ENCODE results near the gene AHNAK2. TPM values are rescaled to one million over a fixed set of nuclear protein-coding genes. Genes with fewer than 3 reads are reported as not detected.

The AHNAK2 gene
- total RNA-seq, 1 donor from 2014 or later: 26.9 TPM

- Mint-ChIP-seq H3K4me1 (ENCODE audit: unreplicated experiment) (peaks cover 4% of the 10 kb centered on the region), H3K9me3 (ENCODE audit: unreplicated experiment) (peaks cover 5% of the 10 kb centered on the region), H3K36me3 (ENCODE audit: low read depth, unreplicated experiment) (peaks cover 15% of the 10 kb centered on the region), H3K27ac (ENCODE audit: unreplicated experiment) (peak overlapping the region; percentile 52), H3K27me3 (ENCODE audit: unreplicated experiment) (peaks cover 4% of the 10 kb centered on the region), H3K4me3 (ENCODE audit: unreplicated experiment) (no peak overlapping the region)
- no peak for TF ChIP-seq CTCF (IDR thresholded peaks at IDR 0.05; ENCODE audit: unreplicated experiment)
- no peak for DNase-seq (ENCODE audit: low spot score)
These were observed 28.8 kb upstream of the AHNAK2 start for GRCh38 chr14:105006831-105007592.

GRCh38 chr14:105005929-105006830 lies 28.0 kb upstream of the AHNAK2 start:
- DNase-seq (ENCODE audit: low spot score): no peak
- peak overlapping the region; percentile 52 for H3K27ac Mint-ChIP-seq (ENCODE audit: unreplicated experiment)
- peaks cover 4% of the 10 kb centered on the region for H3K27me3 Mint-ChIP-seq (ENCODE audit: unreplicated experiment)
- no peak overlapping the region for H3K4me3 Mint-ChIP-seq (ENCODE audit: unreplicated experiment)
- H3K9me3 Mint-ChIP-seq (ENCODE audit: unreplicated experiment): peaks cover 5% of the 10 kb centered on the region
- H3K4me1 Mint-ChIP-seq (ENCODE audit: unreplicated experiment): no peaks in the 10 kb centered on the region
- no peak for TF ChIP-seq CTCF (IDR thresholded peaks at IDR 0.05; ENCODE audit: unreplicated experiment)
- H3K36me3 Mint-ChIP-seq (ENCODE audit: low read depth, unreplicated experiment): peaks cover 15% of the 10 kb centered on the region

GRCh38 chr14:105005329-105005928 lies 27.3 kb upstream of the AHNAK2 start:
- Mint-ChIP-seq H3K36me3 (ENCODE audit: low read depth, unreplicated experiment) (peaks cover 11% of the 10 kb centered on the region), H3K4me3 (ENCODE audit: unreplicated experiment) (no peak overlapping the region), H3K27me3 (ENCODE audit: unreplicated experiment) (peaks cover 4% of the 10 kb centered on the region), H3K27ac (ENCODE audit: unreplicated experiment) (no peak overlapping the region), H3K9me3 (ENCODE audit: unreplicated experiment) (peaks cover 5% of the 10 kb centered on the region), H3K4me1 (ENCODE audit: unreplicated experiment) (no peaks in the 10 kb centered on the region)
- TF ChIP-seq CTCF (IDR thresholded peaks at IDR 0.05; ENCODE audit: unreplicated experiment): no peak
- no peak for DNase-seq (ENCODE audit: low spot score)

GRCh38 chr14:104999361-104999760 lies 21.2 kb upstream of the AHNAK2 start:
- Mint-ChIP-seq H3K4me3 (ENCODE audit: unreplicated experiment) (no peak overlapping the region), H3K4me1 (ENCODE audit: unreplicated experiment) (peaks cover 4% of the 10 kb centered on the region), H3K36me3 (ENCODE audit: low read depth, unreplicated experiment) (peaks cover 12% of the 10 kb centered on the region), H3K27me3 (ENCODE audit: unreplicated experiment) (peaks cover 4% of the 10 kb centered on the region), H3K27ac (ENCODE audit: unreplicated experiment) (no peak overlapping the region), H3K9me3 (ENCODE audit: unreplicated experiment) (no peaks in the 10 kb centered on the region)
- TF ChIP-seq CTCF (IDR thresholded peaks at IDR 0.05; ENCODE audit: unreplicated experiment): no peak
- DNase-seq (ENCODE audit: low spot score): no peak

Data from endothelial cell (in vitro differentiated cells).